ENCODE results near the gene NADK2. TPM values are rescaled to one million over a fixed set of nuclear protein-coding genes. Genes with fewer than 3 reads are reported as not detected.

Gene NADK2
- total RNA-seq, 1 donor from 2014 or later: 38.1 TPM

- Mint-ChIP-seq H3K27ac (peak overlapping the region; percentile 96), H3K27me3 (no peaks in the 10 kb centered on the region), H3K36me3 (ENCODE audit: insufficient read depth) (no peaks in the 10 kb centered on the region), H3K4me1 (ENCODE audit: low read depth) (peaks cover 32% of the 10 kb centered on the region), H3K9me3 (ENCODE audit: low read depth) (no peaks in the 10 kb centered on the region), H3K4me3 (ENCODE audit: low read depth) (peak overlapping the region; percentile 85)
- TF ChIP-seq, protein P1, sequence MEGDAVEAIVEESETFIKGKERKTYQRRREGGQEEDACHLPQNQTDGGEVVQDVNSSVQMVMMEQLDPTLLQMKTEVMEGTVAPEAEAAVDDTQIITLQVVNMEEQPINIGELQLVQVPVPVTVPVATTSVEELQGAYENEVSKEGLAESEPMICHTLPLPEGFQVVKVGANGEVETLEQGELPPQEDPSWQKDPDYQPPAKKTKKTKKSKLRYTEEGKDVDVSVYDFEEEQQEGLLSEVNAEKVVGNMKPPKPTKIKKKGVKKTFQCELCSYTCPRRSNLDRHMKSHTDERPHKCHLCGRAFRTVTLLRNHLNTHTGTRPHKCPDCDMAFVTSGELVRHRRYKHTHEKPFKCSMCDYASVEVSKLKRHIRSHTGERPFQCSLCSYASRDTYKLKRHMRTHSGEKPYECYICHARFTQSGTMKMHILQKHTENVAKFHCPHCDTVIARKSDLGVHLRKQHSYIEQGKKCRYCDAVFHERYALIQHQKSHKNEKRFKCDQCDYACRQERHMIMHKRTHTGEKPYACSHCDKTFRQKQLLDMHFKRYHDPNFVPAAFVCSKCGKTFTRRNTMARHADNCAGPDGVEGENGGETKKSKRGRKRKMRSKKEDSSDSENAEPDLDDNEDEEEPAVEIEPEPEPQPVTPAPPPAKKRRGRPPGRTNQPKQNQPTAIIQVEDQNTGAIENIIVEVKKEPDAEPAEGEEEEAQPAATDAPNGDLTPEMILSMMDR (IDR thresholded peaks at IDR 0.05; ENCODE audit: unreplicated experiment): no peak
- DNase-seq (ENCODE audit: low spot score, unreplicated experiment): no peak
Measured at GRCh38 chr5:36239370-36240293, 2.1 kb downstream of the NADK2 start.

- Mint-ChIP-seq H3K27me3 (no peaks in the 10 kb centered on the region), H3K27ac (no peak overlapping the region), H3K4me1 (ENCODE audit: low read depth) (peaks cover 30% of the 10 kb centered on the region), H3K4me3 (ENCODE audit: low read depth) (peak overlapping the region; percentile 4), H3K36me3 (ENCODE audit: insufficient read depth) (no peaks in the 10 kb centered on the region), H3K9me3 (ENCODE audit: low read depth) (no peaks in the 10 kb centered on the region)
- TF ChIP-seq, protein P1 (IDR thresholded peaks at IDR 0.05; ENCODE audit: unreplicated experiment): no peak
- no peak for DNase-seq (ENCODE audit: low spot score, unreplicated experiment)
Measured at GRCh38 chr5:36238502-36239295, 3.0 kb downstream of the NADK2 start.

GRCh38 chr5:36237751-36238150, 4.0 kb downstream of the NADK2 start:
- Mint-ChIP-seq H3K9me3 (ENCODE audit: low read depth) (no peaks in the 10 kb centered on the region), H3K36me3 (ENCODE audit: insufficient read depth) (no peaks in the 10 kb centered on the region), H3K4me1 (ENCODE audit: low read depth) (peaks cover 27% of the 10 kb centered on the region), H3K4me3 (ENCODE audit: low read depth) (no peak overlapping the region), H3K27me3 (no peaks in the 10 kb centered on the region), H3K27ac (no peak overlapping the region)
- no peak for DNase-seq (ENCODE audit: low spot score, unreplicated experiment)
- TF ChIP-seq, protein P1 (IDR thresholded peaks at IDR 0.05; ENCODE audit: unreplicated experiment): no peak

GRCh38 chr5:36236801-36237200, 4.9 kb downstream of the NADK2 start:
- TF ChIP-seq, protein P1 (IDR thresholded peaks at IDR 0.05; ENCODE audit: unreplicated experiment): no peak
- Mint-ChIP-seq H3K4me1 (ENCODE audit: low read depth) (peaks cover 27% of the 10 kb centered on the region), H3K27ac (no peak overlapping the region), H3K36me3 (ENCODE audit: insufficient read depth) (no peaks in the 10 kb centered on the region), H3K4me3 (ENCODE audit: low read depth) (peak overlapping the region; percentile 32), H3K9me3 (ENCODE audit: low read depth) (no peaks in the 10 kb centered on the region), H3K27me3 (no peaks in the 10 kb centered on the region)
- no peak for DNase-seq (ENCODE audit: low spot score, unreplicated experiment)

GRCh38 chr5:36232533-36232932, 9.2 kb downstream of the NADK2 start:
- H3K4me3 Mint-ChIP-seq (ENCODE audit: low read depth): no peak overlapping the region
- no peaks in the 10 kb centered on the region for H3K9me3 Mint-ChIP-seq (ENCODE audit: low read depth)

More at GRCh38 chr5:36232533-36232932, 9.2 kb downstream of the NADK2 start:
- DNase-seq (ENCODE audit: low spot score, unreplicated experiment): no peak
- Mint-ChIP-seq H3K36me3 (ENCODE audit: insufficient read depth) (no peaks in the 10 kb centered on the region), H3K27ac (no peak overlapping the region), H3K4me1 (ENCODE audit: low read depth) (peaks cover 7% of the 10 kb centered on the region), H3K27me3 (no peaks in the 10 kb centered on the region)
- TF ChIP-seq, protein P1 (IDR thresholded peaks at IDR 0.05; ENCODE audit: unreplicated experiment): no peak
